IPS DF 4.7 (cell line): ENCODE data around the gene SLC44A5.
"Not testable (repeated sequence)": the region's sequence is repeated elsewhere in the genome, so short reads cannot be mapped to it uniquely, and the experiment has no call there.

ENCODE experiments used
- DNase-seq: peaks from one replicate; pipeline ENCODE4 v3.0.0-alpha.2; 2013; ENCODE audit warnings: low spot score; ENCODE audit errors: extremely low read depth

Gene SLC44A5

DNA sequence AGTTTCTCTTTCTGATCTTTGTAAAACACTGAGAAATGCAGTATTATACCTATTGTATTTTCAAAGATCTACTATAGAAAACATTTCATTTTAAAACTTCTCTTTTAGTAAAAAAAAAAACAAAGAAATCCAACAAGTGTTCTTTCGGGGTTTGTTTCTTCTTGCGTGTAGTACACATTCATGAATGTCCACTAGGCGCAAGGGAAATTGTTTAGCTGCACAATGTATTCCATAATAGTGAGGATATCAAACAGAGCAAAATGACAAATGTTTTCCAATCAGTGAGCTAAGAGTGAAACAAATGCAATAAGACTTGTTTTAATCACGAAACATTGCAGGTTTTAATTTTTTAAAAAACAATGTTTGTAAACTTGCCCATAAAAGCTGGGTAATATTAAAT, 408.2 kb downstream of the SLC44A5 start:
- no peak for DNase-seq

- DNase-seq, result no peak
Observed at GRCh38 chr1:75198761-75199160, 412.2 kb downstream of the SLC44A5 start.

- DNase-seq, result no peak
Observed at GRCh38 chr1:75198163-75198562, 412.8 kb downstream of the SLC44A5 start.

- no peak for DNase-seq
Observed at GRCh38 chr1:75188892-75189291, 422.0 kb downstream of the SLC44A5 start.

GRCh38 chr1:75181214-75181955, 429.5 kb downstream of the SLC44A5 start:
- not testable (repeated sequence) for DNase-seq

DNA sequence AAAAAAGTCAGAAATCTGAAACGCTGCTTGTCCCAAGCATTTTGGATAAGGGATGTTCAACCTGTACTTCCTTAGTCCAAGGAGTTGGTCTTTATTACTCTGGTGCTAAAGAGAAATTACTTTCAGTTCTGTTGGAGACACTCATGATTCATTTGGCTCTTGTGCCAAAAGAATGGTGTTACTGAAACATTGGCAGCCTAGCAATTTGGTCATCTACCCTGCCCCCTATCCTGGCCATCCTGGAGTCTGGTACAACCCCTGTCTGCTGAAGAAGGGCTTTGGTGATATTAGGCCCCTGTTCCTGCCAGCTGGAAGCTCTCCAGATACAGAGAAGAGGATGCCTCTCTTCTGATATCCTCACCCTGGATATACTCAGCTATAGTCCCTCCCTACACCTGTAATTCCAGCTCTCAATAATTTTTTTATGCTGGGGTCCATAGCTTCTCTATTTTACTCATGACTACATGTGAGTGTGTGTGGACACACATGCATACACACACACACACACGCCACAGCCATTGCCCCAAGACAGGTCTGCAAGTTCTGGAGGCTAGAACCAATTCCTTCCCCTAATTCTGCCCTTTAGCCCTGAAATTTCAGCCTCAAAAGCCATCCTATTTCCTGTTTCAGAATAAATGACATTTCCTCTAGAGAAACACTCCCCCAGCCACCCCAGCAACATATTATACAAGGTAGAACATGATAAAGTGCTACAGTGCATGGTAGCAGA, 436.7 kb downstream of the SLC44A5 start:
- no peak for DNase-seq

DNA sequence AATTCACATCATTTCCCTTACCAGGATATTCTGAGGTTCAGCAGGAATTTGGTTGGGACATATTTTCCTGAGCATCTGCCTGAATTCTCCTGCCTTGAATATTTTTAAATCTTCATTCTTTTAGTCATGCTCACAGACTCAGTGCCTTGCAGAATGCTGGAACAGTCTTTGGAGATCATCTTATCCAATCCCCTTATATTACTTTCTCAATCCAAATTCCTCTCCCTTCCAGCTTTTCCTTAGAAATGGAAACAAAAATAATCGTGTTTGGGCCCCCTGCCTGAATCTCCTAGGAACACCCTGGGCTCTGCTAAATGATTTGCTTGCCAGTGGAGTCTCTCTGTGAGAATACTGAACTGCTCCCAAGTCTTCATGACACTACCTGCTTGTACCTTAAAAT, 438.4 kb downstream of the SLC44A5 start:
- no peak for DNase-seq

DNA sequence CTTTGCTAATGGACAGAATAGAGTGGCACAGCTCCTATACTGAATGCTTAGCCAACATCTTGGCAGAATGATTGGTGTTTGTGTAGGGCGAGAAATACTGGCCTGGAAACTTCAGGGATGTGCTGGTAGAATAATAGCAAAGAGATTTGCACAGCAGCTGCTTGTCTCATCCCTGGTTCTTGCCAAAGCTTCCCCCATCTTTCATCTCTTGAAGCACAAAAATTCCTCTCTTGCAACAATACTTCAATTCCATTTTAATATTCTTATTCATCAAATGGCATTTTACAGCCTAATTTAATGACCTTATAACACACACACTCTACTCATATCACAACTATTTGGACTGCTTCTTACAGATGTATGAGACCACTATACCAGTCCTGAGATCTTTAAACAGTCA, 439.0 kb downstream of the SLC44A5 start:
- DNase-seq, result no peak

DNA sequence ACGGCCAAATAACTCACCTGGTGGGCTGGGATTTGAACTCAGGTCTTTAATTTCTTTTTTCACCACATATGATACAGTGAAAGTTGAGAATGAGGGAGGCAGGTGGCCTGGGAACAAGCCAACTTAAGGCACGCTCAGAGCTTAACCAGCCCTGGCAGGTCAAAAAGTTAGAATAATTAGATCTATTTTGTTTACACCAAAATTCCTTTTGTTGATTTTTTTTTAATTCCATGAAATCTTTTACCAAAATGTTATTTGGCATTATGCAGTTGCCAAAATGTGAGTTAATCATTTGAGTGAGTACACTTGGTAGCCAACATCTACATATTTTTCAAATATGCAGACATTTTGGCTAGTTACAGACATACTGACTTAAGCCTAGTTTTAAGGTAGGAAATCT, 439.9 kb downstream of the SLC44A5 start:
- DNase-seq, result no peak

DNA sequence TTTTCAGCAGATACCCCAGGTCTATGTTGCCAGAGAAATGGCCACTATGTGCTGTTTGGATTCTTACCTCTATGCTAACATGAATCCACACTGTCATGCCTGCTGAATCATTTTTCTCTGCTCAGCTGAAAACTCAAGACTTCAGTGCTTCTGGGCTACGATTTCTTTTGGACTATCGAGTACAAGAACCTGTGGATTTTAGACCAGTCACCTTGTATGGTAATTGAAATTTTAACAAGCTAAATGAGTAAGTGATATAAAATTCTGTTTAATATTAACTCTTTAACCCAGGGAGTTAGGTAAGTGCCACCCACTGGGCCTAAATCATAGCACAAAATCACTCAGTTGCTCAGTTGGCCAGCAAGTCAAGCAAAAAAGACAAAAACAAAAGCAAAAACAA, 440.9 kb downstream of the SLC44A5 start:
- DNase-seq, result no peak

DNA sequence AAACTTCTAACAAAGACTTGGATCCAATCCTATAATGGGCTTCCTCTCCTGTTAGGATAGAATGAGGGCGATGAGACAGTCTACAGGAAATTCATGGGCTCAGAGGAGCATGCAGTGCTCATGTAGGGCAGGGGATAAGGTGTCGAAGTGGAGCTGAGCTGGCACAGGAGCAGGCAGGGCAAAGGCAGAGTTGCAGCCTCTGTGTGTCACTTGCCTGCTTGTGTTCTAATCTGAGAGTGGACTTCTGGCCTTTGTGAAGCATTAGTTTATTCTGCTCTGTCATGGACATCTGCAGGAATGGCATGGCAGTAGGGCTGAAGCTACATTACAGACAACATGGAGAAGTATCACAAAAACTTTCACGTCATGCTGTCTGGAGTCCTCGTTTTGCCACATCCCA, 444.1 kb downstream of the SLC44A5 start:
- no peak for DNase-seq

GRCh38 chr1:75165264-75165663, 445.6 kb downstream of the SLC44A5 start:
- no peak for DNase-seq

- no peak for DNase-seq
Observed at GRCh38 chr1:75159154-75159553, 451.8 kb downstream of the SLC44A5 start.
